HL-60 (cell line): ENCODE measurements around the gene APAF1.

Source experiments
- DNase-seq, 2 experiments: peaks; one replicate each; pipeline ENCODE4 v3.0.0-alpha.2; 2010 to 2020; ENCODE audit warnings: low read depth in 1 of 2, low spot score in 1 of 2
- H3K27ac ChIP-seq: fragments of 250-450 bp; sonication (Bioruptor Pico); replicated peaks from 2 replicates; pipeline ENCODE4 v1.5.1; 2020; ENCODE audit warnings: mild to moderate bottlenecking, moderate library complexity
- H3K27me3 ChIP-seq: fragments of 250-450 bp; sonication (Bioruptor Pico); 2 replicates; pipeline ENCODE4 v1.5.1; 2021; ENCODE audit warnings: mild to moderate bottlenecking, moderate library complexity; ENCODE audit not compliant: insufficient read depth, poor library complexity, severe bottlenecking
- H3K4me3 ChIP-seq: replicated peaks from 2 replicates; pipeline ENCODE4 v1.5.1; 2011; ENCODE audit warnings: mild to moderate bottlenecking, control low read depth, low read length; ENCODE audit not compliant: insufficient read depth
- CTCF ChIP-seq: IDR thresholded peaks from one replicate; pipeline ENCODE4 v1.5.1; 2011; ENCODE audit warnings: low read length, control low read depth, inconsistent platforms; ENCODE audit not compliant: insufficient read depth
- GABPA ChIP-seq: IDR thresholded peaks from 2 replicates; pipeline ENCODE4 v1.6.1; 2012; ENCODE audit warnings: low read depth
- POLR2AphosphoS5 ChIP-seq: IDR thresholded peaks from 2 replicates; pipeline ENCODE4 v1.6.1; 2012; ENCODE audit warnings: low read depth
- REST ChIP-seq: IDR thresholded peaks from 2 replicates; pipeline ENCODE4 v1.6.1; 2012; ENCODE audit warnings: low read depth; ENCODE audit not compliant: insufficient replicate concordance
- SPI1 ChIP-seq: IDR thresholded peaks from 2 replicates; pipeline ENCODE4 v1.6.1; 2012; ENCODE audit warnings: low read depth, mild to moderate bottlenecking, borderline replicate concordance

Gene APAF1

GRCh38 chr12:98772818-98773217, 127.7 kb downstream of the APAF1 start:
- Histone ChIP-seq H3K27me3 (peaks cover 3% of the 10 kb centered on the region), H3K27ac (no peak overlapping the region), H3K4me3 (no peak overlapping the region)
- TF ChIP-seq REST: no peak
- TF ChIP-seq POLR2AphosphoS5: no peak
- DNase-seq: no peak

- no peak for TF ChIP-seq SPI1
- TF ChIP-seq GABPA: no peak
- TF ChIP-seq POLR2AphosphoS5: no peak
- TF ChIP-seq CTCF: no peak
- no peak for TF ChIP-seq REST
- Histone ChIP-seq H3K4me3 (no peak overlapping the region), H3K27ac (no peak overlapping the region), H3K27me3 (peaks cover 9% of the 10 kb centered on the region)
- no peak for DNase-seq
Measured at GRCh38 chr12:98780261-98780660, 135.2 kb downstream of the APAF1 start.

GRCh38 chr12:98783420-98783819, 138.3 kb downstream of the APAF1 start:
- H3K27me3 ChIP-seq: peaks cover 7% of the 10 kb centered on the region
- no peak overlapping the region for H3K27ac ChIP-seq
- H3K4me3 ChIP-seq: no peak overlapping the region
- DNase-seq: no peak
- no peak for TF ChIP-seq REST
